Endothelial cell (in vitro differentiated cells): ENCODE results near the gene CACNA1C. TPM values are rescaled to one million over a fixed set of nuclear protein-coding genes. Genes with fewer than 3 reads are reported as not detected.

ENCODE experiments used
- DNase-seq: peaks from one replicate; pipeline ENCODE4 v3.0.0; 2021; ENCODE audit warnings: low spot score
- H3K27ac Mint-ChIP-seq: one replicate; pipeline ENCODE4 v1.8.0; 2021; ENCODE audit warnings: mixed read lengths, inconsistent platforms; ENCODE audit not compliant: unreplicated experiment
- H3K27me3 Mint-ChIP-seq: one replicate; pipeline ENCODE4 v1.8.0; 2021; ENCODE audit warnings: mild to moderate bottlenecking, moderate library complexity, mixed read lengths, inconsistent platforms; ENCODE audit not compliant: unreplicated experiment
- H3K36me3 Mint-ChIP-seq: one replicate; pipeline ENCODE4 v1.8.0; 2021; ENCODE audit warnings: mild to moderate bottlenecking, low read depth, mixed read lengths, inconsistent platforms; ENCODE audit not compliant: unreplicated experiment
- H3K4me1 Mint-ChIP-seq: one replicate; pipeline ENCODE4 v1.8.0; 2021; ENCODE audit warnings: mild to moderate bottlenecking, mixed read lengths, inconsistent platforms; ENCODE audit not compliant: unreplicated experiment
- H3K4me3 Mint-ChIP-seq: one replicate; pipeline ENCODE4 v1.8.0; 2021; ENCODE audit warnings: mild to moderate bottlenecking, mixed read lengths, inconsistent platforms; ENCODE audit not compliant: unreplicated experiment
- H3K9me3 Mint-ChIP-seq: one replicate; pipeline ENCODE4 v1.8.0; 2021; ENCODE audit warnings: mixed read lengths, inconsistent platforms; ENCODE audit not compliant: unreplicated experiment
- total RNA-seq: library from RNA; stranded (reverse); fragmentation: NEBNext Ultra II Directional; extraction: Animal tissue kit (Norgen Biotek cat#: 25700); gene quantifications from one replicate; pipeline ENCODE4 v1.2.1, GENCODE V29; 2021; ENCODE audit not compliant: unreplicated experiment
- TF ChIP-seq, protein P1 (sequence below): fragments of 200-600 bp; sonication (generic); IDR thresholded peaks from one replicate; pipeline ENCODE4 v1.5.0; 2021; ENCODE audit warnings: antibody characterized with exemption; ENCODE audit not compliant: unreplicated experiment

The CACNA1C gene
- total RNA-seq, 1 donor from 2014 or later: 11.1 TPM

DNA sequence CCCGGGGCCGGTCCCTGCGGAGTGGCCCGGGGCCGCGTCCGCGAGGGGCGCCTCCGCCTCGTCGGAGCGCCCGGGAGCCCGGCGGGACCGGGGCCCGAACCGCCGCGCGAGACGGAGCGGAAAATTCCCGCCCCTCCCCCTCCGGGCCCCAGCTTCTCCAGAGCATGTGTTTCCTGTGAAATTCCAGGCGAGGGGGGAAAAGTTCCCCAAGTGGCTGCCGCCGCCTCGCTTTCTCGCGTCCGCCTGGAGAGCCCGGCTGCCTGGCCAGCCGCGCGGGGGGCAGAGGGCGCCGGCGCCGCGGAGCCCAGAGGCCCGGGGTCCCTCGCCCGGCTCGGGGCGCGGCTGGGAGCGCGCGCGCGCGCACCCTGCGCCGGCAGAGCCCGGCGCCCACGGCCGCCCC is 904 bp downstream of the CACNA1C start:
- TF ChIP-seq, protein P1, sequence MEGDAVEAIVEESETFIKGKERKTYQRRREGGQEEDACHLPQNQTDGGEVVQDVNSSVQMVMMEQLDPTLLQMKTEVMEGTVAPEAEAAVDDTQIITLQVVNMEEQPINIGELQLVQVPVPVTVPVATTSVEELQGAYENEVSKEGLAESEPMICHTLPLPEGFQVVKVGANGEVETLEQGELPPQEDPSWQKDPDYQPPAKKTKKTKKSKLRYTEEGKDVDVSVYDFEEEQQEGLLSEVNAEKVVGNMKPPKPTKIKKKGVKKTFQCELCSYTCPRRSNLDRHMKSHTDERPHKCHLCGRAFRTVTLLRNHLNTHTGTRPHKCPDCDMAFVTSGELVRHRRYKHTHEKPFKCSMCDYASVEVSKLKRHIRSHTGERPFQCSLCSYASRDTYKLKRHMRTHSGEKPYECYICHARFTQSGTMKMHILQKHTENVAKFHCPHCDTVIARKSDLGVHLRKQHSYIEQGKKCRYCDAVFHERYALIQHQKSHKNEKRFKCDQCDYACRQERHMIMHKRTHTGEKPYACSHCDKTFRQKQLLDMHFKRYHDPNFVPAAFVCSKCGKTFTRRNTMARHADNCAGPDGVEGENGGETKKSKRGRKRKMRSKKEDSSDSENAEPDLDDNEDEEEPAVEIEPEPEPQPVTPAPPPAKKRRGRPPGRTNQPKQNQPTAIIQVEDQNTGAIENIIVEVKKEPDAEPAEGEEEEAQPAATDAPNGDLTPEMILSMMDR: no peak
- H3K36me3 Mint-ChIP-seq: peaks cover 5% of the 10 kb centered on the region
- H3K4me3 Mint-ChIP-seq: no peak overlapping the region
- no peaks in the 10 kb centered on the region for H3K9me3 Mint-ChIP-seq
- peaks cover 18% of the 10 kb centered on the region for H3K27me3 Mint-ChIP-seq
- DNase-seq: peak; percentile 36
- no peak overlapping the region for H3K27ac Mint-ChIP-seq
- peaks cover 17% of the 10 kb centered on the region for H3K4me1 Mint-ChIP-seq

DNA sequence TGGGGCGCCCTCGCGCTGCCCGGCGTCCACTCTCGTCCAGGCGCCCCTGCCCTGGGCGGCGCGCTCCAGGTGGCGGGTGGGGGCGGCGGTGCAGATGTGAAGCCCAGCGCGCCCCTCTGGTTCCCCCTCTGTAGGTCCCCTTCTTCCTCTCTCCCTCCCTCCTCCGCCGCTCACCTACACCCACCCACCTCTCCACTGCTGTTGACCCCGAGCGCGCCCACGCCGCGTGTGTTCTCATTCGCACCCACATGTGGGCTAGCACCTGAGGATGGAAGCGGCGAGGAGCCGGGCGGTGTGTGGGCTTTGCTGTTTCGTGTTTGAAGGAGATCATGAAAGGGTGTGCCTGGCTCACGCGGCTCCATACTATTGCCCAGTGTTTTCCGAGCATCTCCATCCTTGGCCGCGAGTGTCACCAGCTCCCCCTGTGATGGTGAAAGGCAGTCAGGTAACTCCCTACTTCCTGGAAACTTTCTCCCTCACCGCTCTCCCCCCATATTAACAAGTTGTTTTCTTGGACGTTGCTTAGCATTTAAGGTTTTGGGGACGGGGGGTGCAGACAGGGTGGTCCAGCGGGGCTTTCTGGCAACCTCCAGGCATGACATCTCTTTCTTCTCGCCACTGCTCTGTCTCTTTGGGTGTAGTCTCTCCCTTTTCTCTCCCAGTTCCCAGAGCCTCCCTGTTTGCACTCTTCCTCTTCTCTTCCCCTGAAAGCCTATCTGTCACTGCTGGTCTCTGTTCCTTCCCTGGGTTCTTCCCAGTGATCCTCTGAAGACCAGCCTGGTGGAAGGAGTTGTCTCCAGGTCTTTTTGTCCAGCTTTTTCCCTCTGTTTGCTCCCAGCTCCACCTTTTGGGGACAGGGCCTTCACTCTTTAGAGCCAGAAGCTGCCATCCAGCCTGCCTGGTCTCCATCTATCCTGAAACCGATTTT is 1.6 kb downstream of the CACNA1C start:
- H3K4me3 Mint-ChIP-seq: peak overlapping the region; percentile 88
- peak overlapping the region; percentile 48 for H3K27ac Mint-ChIP-seq

DNA sequence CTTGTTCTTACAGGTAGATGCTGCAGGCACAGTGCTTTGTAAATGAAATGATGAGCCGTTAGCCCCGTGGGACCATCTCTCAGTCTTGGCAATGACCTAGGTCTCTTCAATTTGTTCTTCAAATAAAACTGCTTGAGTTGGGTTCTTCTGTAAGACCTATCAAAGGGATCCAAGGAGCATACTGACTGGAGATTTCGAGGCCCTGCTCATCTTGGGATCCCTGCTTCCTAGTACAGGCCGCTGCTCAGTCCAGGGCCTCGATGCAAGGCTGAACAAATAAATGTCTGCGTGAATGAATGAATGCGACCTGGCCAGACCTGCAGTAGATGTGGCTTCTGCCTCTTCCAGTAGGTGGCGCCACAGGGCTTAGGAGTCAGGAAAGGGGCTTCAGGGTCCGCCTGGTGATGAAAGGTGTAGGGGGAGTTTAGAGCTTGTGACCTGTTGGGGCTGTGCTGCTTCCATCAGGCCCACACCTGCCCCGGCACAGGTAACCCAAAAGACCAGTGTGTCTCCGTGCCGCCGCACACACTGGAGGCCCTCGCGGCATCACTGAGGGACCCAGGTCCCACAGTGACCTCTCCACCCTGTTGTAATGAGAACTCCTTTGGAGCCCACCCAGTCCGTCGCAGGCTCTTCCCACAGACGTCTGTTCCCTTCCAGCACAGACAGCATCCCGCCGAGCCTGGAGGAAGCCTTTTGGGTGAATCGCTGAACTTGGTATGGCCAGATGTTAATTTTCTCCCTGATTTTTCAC is 4.4 kb downstream of the CACNA1C start:
- peak; percentile 92 for DNase-seq
- Mint-ChIP-seq H3K4me1 (peaks cover 7% of the 10 kb centered on the region), H3K27me3 (peaks cover 10% of the 10 kb centered on the region), H3K9me3 (no peaks in the 10 kb centered on the region), H3K4me3 (no peak overlapping the region), H3K36me3 (peaks cover 5% of the 10 kb centered on the region), H3K27ac (no peak overlapping the region)
- TF ChIP-seq, protein P1: peak; percentile 80

More for the DNA sequence above, 1.6 kb downstream of the CACNA1C start:
- Mint-ChIP-seq H3K9me3 (no peaks in the 10 kb centered on the region), H3K27me3 (peaks cover 18% of the 10 kb centered on the region), H3K4me1 (peaks cover 17% of the 10 kb centered on the region), H3K36me3 (peaks cover 5% of the 10 kb centered on the region)
- DNase-seq: no peak
- TF ChIP-seq, protein P1: no peak

DNA sequence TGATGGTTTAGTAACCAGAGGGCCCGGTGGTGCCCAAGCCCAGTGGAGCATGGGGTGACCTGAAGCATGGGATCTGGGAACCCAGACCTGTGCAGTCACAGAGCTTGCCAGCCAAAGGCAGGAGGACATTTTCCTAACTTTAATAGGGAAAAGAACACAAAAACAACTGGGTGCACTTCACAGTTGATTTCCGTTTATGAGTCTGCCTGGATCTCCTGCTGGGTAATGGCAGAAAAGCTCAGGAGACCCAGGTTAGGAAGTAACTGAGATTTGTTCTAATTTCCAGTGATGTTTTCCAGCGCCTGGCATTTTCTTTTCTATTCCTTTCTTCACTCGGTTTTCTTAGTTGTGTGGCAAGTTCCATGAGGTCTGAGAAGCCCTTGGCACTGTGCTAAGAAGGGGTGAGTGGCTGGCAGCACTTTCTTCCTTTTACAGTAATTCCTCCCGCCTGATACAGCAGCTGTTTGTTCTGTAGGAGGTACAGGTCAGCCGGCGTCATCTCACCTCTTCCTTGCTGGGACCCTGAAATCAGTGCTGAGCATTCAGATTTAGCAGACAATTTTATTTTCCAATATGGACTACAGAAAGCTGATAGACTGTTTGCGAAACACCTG is 5.1 kb downstream of the CACNA1C start:
- Mint-ChIP-seq H3K4me1 (peaks cover 7% of the 10 kb centered on the region), H3K27ac (no peak overlapping the region), H3K4me3 (no peak overlapping the region), H3K27me3 (peaks cover 10% of the 10 kb centered on the region), H3K9me3 (no peaks in the 10 kb centered on the region), H3K36me3 (peaks cover 5% of the 10 kb centered on the region)
- TF ChIP-seq, protein P1: no peak
- no peak for DNase-seq
